ENCODE measurements around the gene SLC4A3.

GRCh38 chr2:219592736-219593135, 34.7 kb upstream of the SLC4A3 start:
- no peak for TF ChIP-seq YY1 (IDR thresholded peaks at IDR 0.05; ENCODE audit: insufficient read depth, insufficient read length)
- no peak for TF ChIP-seq ZNF274 (IDR thresholded peaks at IDR 0.05; ENCODE audit: low read depth, low read length)
